A204.1 (cell line): ENCODE measurements around the gene DIRAS2.

Source experiments
- FAIRE-seq: peaks from 2 replicates; lab custom pipeline; 2012; peaks lifted over from hg19 to GRCh38; lab: Jason Lieb, UNC

The DIRAS2 gene

DNA sequence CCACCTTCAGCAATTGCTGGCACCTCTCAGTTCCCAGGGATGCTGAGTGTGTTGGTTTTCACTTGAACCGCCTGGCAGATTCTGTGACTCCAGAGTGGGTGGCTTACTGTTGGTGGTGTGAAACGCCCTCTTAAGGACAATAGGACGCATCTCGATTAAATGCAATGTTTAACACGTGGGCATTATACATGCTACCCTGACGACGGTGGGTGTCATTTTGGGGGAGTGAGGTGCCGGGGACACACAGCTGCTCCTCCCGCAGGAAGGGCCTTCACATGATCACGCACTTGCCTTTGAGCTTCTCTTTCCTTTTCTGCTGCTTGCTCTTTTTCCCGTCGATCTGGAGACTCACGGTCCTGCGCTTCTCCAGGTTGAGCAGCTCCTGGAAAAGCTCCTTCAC is 29.7 kb downstream of the DIRAS2 start:
- no peak for FAIRE-seq

DNA sequence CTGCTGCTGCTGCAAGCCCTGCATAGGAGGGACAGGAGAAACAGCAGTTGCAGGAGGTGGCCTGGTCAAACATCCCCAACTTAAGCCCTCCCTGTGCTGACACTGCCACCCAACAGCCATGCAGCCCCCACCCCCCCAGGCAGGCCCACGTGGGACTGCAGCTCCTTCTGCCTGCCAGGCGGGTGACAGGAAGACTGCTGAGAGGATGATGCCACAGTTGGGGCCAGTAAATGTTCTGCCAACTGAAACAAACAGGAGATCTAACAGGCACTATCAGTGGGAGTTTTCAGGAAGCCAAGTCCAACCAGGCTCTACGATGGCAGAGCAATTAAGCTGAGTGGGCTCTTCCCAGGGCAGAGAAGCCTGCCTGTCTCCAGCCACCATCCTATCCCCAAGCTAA is 31.1 kb downstream of the DIRAS2 start:
- FAIRE-seq: no peak

DNA sequence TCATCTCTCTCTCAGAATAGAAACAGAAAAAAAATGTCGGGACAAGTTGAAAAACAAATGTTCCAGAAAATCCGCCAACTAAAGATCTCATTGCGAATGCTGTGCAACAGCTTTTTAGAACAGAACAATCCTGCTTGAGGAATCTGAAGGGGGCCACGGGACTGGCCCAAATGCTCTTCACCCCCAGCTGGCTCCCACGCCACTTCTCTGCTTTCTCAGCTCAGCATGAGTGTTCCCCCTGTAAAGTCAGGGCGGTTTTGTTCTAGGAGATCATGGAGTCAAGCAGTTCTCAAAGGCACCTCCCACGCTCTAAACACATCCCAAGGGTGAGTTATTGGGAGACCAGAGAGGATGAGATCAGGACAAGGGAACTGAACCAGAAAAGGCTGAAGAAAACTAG is 31.5 kb downstream of the DIRAS2 start:
- no peak for FAIRE-seq

DNA sequence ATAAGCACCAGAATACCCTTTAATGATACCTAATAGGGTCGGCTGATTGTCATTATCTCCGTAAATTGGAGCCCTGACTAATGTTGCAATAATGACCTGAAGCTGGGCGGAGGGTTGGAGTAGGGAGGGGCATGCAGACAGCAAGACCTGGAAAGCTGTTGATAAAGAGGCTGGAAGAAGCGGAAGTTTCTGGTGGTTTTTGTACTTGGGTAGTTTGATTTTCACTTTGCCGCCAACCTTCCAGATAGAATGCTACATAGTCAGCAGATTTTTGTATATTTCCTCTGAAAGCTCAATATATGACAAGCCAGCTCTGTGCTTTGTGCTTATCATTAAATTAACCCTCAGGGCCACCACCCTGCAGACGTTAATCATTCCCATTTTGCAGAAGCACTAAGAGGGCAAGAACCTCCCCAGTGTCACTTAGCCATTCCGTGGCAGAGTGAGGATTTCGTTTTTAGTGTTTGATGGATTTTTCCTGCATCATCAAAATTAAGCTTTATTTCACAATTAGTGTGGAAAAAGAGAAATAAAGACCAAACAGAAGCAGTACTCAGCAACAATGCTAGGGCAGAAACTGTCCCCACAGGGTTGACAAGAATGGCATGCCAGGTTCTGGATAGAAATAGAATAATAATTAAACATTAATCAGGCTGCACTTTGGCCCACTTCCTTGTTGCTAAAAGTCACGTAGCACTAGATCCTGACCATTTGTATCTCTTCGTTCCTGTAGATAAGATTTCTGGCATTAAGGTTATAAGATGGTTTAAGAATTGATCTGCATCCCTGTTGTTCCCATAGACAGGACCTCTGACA is 34.7 kb downstream of the DIRAS2 start:
- FAIRE-seq: no peak

GRCh38 chr9:90600029-90600428 is 42.6 kb downstream of the DIRAS2 start:
- FAIRE-seq: no peak

DNA sequence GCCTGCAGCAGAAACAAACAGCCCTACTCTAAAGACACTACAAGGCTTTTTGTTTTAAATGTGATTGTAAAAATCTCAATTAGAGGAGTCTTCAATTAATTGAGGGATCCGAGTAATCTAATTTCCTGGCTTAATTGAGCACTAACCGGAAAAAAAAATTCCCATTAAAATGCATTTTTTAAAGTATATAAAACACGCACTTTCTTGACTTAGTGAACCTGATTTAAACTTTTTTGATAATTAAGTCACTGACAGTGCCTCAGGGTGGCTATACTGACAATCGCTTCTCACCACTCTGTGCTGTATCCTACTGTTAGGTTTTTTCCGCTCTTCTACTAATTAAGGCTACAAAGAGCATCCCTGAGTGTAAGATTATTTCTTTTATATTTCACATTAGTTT is 44.4 kb downstream of the DIRAS2 start:
- no peak for FAIRE-seq

DNA sequence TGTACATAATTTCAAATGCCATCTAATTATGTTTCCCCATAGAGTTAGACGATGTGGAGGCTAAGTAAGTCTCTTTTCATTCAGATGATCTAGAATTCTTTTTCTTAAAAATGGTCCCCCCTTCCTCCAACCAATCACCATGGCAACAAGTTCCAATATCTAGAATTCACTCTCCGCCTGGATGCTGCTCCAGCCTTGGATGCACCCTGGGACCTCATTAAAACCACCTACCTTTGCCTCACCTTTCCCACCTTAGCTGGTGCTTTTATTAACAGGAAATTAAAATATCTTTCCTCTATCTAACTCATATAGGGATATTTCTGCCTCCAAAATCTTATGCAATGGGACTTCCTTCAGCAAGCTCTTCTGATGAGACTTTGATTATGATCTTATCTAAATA is 49.0 kb downstream of the DIRAS2 start:
- no peak for FAIRE-seq

GRCh38 chr9:90580576-90580975 is 62.0 kb downstream of the DIRAS2 start:
- no peak for FAIRE-seq

- no peak for FAIRE-seq
Measured at GRCh38 chr9:90579181-90579580, 63.4 kb downstream of the DIRAS2 start.

DNA sequence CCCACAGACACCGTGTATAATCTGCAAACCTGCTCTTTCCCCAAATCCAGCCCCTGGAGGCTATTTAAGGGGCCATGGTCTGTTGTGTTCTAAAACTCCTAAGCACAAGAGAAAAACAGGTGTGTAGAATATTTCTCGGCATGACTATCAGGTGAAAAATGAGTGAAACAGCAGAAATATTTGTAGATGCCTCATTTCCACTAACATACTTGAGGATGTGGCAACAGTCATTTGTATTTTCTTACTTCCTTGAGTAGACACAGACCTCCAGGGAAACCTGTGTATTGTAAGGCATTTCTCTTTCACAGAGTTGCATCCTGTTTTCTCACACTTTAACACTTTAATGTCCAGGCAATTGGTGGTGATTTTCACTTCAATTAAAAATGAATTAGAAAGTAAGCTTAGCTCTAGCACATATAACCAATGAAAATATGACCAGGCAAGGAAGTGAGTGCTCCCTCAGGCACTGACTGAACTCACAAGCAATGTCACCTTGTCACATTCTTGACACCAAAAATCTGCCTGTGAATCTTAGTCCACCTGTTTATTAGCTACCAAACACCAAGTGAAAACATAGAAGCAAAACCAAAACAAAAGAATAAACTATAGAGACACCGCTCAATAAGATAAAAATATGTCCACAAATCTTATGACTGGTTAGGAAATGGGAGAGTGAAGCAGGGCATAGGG is 64.4 kb downstream of the DIRAS2 start:
- FAIRE-seq: no peak

DNA sequence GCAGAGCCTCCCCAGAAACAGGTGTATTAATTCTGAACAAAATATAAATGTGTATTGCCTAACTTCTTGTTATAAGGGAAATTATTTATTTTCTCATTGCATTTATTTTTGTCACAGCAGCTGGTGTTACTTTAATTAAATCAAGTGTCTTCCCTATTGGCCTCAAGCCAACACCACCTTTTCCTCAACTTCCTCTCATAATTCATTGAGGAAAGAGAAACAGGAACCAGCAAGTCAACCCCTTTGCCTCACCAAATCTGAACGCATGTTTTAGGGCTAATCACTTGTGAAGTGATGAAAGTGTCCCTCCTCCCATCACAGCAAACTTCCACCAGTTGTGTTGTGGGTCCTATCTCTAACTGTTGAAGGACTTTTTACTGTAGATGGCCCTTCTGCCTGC is 73.1 kb downstream of the DIRAS2 start:
- no peak for FAIRE-seq

DNA sequence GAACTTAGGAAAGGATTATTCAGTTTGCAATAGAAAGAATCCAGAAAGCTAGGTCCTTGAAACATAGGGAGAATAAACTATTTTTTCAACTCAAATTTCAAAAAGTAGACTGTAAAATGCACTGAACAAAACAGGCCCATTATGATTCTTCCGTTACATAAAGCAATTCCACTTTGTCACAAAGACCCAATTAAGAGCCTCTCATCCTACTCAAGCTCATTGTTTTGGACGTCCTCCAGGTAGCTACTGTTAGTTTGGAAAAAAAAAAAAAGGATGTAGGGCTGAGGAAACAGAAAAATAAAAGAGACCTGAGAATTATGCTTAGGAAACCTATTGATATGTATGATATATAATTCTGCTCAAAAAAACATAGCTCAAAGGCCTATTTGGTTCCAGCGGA is 74.0 kb downstream of the DIRAS2 start:
- FAIRE-seq: no peak

- no peak for FAIRE-seq
Measured at GRCh38 chr9:90562229-90562628, 80.4 kb downstream of the DIRAS2 start.
